Activated CD4-positive, alpha-beta T cell treated with anti-CD3 and anti-CD28 coated beads, Interleukin-2, amount 50 U/mL, for 1 hour (primary cell): ENCODE data around the gene NAA20.

Experiments used
- DNase-seq: peaks from one replicate; pipeline ENCODE4 v3.0.0-alpha.2; 2020

NAA20 gene, protein sequence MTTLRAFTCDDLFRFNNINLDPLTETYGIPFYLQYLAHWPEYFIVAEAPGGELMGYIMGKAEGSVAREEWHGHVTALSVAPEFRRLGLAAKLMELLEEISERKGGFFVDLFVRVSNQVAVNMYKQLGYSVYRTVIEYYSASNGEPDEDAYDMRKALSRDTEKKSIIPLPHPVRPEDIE

DNA sequence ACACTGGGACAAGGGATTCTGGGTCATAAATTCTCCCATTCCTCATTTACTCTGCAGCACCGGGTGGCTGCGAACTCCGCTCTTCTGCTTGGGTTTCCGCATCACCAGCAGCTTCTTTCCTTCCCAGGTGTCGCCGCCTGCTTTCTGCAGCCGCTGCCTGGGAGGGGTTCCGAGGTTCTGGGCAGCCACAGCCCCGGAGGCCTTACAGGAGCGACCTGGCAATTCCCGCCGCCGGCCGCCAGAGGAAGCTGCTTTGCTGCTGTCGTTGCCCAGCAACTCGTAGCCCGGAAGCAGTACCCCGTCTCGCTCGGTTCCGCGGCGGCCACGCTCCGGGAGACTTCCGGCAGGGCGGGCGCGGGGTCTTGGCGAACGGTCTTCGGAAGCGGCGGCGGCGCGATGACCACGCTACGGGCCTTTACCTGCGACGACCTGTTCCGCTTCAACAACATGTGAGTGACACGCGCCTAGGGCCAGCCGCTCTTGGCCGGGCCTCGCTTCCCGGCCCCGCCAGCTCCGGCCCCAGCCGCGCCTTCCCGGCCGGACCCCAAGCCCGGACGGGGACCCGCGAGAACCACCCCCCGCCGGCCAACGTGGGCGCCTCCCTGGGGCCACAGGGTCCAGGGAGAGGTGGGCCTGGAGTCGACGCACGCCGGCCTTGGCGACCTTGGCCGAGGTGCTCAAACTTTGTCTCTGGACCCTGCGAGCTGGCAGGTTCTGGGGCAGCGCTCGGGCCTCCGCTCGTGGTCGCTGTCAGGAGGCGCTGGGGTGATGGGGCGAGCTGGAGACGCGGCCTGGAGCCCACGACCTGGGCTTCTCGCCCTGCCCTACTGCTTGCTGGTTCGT lies at the start of gene NAA20:
NAA20 (plus strand) TSS at position 362 of the 843 bp plus-strand sequence; CDS start at position 397, 35 bp downstream.
- DNase-seq: peak; percentile 90

DNA sequence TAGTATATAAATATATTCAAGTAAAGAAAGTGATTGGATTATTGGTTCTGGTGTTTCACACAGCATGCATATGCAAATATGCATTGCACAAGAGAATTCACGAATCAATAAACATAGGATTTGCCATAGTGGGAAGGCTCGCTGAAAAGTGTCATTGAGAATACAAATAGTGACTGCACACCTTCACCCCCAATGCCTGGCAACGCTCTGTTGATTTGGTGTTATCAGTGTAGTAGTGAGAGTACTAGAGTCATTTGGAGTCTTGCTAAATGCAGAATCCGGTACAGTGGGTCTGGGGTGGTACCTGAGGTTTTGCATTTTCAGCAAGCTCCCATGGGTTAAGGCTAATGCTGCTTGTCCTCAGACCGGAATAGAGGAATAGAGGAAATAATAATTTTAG lies 49.7 kb upstream of the NAA20 start:
- no peak for DNase-seq

DNA sequence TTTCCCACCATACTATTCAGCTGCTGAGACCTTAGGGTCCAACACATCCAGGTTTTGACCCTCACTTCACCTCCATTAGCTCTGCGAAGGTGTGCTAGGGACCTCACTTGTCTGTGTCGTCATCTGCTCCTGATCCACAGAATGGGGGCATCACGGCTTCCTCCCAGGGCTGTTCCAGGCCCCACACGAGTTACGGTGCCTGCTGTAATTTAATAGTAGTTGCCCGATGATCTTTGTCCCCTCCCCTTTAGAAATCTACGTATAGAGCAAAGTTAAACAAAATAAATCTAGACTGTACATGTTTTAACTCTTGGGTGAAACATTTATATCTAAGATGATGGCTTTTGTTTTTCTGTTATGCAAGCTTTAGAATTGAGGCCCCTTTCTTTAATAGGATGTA lies 49.1 kb upstream of the NAA20 start:
- no peak for DNase-seq

DNA sequence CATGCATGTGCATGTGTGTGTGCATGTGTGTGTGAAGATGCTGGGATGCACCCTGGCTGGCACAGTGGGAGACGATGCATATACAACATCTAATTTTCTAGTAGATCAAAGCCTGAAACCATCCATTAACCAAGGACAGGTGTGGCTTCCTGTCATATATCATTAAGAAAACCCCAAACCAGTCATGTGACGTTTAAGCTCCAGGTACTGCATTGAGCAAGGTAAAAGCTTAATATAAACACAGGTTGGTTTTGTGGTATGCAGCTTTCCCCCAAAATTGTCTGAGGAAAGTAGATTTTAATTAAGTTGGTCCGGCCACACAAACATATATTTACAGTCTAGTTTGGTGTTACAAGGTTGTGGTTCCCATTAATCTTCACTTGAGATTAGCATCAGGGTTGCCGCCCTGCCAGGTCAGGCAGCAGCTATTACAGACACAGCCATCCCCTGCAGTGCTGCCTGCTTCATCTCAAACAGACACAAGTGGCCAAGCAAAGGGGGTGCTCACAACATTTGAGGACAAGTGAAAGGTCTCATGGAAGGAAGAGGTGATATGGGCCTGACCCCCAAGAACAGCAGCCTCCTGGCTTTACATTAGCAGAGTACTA lies 48.6 kb upstream of the NAA20 start:
- no peak for DNase-seq

DNA sequence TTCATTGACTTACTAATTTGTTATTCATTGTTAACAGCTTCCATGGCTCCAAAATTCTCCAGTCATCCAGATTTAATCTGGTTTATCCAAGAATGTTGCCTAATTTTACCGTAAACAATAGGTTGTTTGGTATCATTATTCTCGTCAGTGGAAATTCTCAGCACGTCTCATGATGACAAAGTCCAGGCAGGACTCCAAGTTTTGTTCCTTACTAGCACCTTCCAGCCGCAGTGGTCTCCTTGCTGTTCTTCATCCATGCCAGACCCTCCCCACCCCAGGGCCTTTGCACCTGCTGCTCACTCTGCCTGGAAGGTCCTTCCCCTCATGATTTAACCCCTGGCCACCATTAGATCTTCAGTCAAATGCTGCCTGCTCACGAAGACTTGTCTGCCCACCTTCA lies 48.1 kb upstream of the NAA20 start:
- no peak for DNase-seq

DNA sequence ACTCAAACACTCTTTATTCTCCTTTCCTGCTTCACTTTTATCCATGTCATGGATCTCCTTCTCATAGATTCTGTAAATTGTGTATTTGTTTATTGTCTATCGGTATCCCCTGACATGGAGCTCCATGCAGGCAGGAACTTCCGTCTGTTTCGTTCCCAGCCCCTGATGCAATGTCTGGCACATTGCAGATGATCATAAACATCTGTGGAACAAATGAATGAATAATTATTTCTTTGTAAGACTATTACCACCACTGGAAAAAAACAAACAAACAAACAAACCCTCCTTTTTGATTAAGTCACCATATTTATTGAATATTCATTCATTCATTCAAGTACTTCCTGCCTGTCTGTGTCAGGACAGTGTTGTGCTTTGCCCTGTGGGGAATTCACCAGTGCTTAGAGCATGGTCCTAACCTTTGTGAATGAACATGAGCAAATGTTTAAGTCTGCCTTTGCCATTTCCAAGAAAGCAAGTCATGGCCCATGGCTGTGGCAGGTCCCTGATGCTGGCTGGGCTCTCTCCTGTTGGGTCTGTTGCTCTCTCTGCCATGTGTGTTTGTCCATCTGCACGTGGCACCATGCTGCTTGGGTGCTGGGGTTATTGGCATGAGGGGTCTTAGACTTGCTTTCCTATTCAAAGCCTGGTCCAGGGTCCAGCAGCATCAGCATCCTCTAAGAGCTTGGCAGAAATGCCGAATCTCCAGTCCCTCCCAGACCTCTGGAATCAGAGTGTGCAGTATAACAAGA lies 47.5 kb upstream of the NAA20 start:
- no peak for DNase-seq

DNA sequence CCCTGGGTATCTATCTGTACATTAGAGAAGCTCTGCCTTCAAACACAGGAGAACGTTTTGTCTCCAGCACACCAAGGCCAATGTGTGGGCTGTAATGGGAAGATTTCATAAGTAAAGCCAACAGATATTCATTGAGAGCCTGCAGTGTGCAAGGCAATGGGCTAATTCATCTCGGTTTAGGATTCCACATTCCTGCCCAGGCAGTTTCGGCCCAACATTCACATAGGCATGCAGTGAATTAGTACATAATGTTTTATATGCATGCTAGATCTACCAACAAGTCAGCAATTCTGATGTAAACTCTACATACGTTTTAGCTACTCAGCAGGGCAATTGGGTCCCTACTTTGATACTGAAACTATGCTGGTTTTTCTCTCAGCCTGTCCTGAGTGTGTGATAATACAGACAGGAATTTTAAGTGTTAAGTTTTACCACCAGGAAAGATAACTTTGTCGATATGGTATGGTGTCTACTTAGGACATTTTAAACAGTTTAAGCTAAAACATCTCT lies 46.9 kb upstream of the NAA20 start:
- no peak for DNase-seq

DNA sequence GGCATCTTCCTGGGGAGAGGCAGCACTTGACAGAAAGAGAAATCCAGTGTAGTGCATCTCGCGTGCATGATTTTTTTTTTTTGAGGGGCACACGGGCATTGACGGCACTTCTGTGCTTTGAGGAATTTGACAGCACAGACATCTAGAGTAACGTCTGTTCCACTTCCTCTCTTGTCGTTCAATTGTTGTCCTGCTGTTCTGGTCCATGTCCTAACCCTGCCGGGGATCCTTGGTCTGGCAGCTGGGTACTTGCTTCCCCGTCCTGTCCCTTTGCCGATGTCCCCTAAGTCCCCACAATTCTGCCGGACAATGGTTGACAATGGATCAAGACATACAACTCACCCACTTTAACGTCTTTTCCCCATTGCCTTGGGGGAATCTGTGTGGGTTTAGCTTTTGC lies 46.0 kb upstream of the NAA20 start:
- no peak for DNase-seq

DNA sequence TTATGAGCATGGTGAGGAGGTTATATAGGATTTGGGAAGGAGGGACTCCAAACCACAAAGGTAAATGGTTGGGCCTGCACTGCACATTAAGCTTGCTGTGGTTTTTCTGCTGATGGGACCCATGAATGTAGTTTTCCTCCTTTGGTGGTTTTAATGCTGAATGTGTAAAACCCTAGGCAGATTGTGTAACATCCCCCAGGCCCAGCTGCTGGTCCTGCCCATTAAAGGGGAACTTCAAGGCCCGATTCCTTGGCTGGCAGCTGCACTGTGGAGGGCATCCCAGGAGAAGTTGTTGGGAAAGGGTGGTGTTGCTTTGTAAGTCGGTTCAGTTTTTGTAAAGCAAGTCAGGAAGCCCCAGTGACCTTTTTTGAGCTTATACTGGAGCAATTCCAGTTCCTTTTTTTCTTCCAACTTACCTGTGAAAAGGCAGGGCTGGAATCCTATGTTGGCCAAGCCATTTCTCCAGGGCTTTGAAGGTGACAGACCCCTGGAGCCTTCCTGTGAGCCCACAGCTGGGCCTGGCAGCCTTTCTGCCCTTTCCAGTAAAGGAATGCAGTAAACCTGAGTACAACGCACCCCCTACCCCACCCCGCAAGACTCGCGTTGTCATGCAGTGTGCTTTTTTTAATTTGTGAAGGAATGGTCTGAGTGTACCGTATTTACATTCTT lies 43.1 kb upstream of the NAA20 start:
- no peak for DNase-seq

DNA sequence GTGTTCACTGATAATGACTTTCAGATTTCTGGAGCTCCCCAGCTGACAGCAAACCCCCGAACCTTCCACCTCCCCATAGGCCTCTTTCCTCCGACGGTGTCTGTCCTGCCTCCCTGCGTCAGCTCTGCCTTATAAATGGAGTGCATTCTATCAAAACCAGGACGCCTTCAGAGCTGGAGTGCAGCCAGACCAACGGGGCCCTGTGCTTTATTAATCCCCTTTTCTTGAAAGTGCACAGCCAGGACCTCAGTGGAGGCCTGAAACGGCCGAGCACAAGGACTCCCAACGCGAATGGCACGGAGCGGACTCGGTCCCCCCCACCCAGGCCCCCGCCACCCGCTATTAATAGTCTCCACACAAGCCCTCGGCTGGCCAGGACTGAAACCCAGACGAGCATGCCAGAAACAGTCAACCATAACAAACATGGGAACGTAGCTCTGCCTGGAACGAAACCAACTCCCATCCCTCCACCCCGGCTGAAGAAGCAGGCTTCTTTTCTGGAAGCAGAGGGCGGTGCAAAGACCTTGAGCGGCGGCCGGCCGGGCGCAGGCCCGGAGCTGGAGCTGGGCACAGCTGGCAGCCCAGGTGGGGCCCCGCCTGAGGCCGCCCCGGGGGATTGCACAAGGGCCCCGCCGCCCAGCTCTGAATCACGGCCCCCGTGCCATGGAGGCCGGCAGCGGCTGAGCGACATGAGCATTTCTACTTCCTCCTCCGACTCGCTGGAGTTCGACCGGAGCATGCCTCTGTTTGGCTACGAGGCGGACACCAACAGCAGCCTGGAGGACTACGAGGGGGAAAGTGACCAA lies 42.3 kb upstream of the NAA20 start:
- no peak for DNase-seq

DNA sequence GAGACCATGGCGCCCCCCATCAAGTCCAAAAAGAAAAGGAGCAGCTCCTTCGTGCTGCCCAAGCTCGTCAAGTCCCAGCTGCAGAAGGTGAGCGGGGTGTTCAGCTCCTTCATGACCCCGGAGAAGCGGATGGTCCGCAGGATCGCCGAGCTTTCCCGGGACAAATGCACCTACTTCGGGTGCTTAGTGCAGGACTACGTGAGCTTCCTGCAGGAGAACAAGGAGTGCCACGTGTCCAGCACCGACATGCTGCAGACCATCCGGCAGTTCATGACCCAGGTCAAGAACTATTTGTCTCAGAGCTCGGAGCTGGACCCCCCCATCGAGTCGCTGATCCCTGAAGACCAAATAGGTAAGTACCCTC lies 41.7 kb upstream of the NAA20 start:
- no peak for DNase-seq

DNA sequence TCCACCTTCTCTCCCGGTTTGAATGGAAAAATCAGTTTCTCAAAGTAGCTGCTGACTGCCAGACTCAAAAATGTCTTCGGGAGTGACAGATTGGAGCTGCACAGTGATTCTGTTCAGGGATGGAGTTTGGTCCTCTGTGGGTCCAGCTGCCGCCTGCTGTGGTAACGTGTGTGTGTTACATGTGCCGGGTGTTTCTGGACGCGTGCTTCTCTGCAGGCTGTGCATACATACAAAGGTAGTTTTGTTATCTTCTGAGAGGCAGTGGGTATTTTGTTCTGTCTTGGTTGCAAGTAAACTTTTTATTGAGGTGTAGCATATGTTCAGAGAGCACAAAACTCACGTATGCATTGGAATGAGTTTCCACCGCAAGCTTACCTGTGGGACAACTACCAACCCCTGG lies 41.3 kb upstream of the NAA20 start:
- DNase-seq: no peak

DNA sequence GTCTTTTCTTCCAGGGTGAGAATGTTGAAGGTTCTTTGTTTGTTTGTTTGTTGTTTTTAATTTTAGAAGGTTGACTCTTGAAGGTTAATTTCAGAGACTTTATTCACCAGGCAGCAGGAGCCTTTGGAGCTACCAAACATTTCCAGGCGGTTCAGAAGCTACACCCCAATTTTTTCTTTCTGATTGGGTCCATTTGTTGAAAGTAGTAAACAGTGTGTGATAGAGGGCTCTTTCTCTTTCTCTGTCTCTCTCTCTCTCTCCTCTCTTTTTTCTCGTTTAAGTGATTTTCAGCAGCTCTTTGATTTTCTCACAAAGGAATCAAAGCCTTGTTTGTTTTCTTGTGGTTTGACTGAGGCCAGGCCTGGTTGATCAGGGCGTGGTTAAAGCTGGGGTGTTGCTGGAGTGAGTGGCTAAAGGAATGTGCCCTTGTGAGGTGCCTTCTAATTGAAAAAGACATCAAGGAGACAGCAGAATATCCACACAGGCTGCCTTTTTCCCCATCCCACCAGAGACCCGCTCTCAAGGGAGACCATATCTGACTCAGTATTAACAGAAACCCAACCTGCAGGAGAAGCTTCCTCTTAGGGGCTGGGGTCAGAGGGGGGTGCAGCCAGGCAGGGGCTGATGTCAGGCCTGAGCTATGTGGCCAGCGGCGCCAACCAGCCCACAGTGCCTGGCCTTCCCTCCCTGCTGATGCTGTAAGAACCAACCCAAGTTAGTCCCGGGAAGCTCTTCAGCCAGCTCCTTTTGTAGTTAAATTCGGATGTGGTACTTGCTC lies 40.4 kb upstream of the NAA20 start:
- no peak for DNase-seq

DNA sequence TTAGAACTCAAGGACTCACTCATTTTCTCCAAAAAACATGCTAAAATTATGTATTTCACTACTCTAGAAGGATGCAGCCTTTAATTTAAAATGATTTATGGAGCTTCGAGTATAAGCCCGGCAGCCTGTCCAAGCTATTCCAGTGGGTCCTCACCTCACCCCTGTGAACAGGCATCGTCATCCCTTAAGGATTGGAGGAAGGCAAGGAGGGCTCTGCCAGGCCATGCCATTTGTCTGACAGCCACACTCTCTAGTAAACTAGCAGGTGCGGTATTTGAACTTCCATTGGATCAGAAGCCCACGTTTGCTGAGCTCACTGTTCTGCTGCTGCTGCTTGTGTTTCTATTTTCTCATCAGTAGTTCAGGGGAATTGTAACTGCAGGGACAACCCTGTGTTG lies 39.8 kb upstream of the NAA20 start:
- no peak for DNase-seq

DNA sequence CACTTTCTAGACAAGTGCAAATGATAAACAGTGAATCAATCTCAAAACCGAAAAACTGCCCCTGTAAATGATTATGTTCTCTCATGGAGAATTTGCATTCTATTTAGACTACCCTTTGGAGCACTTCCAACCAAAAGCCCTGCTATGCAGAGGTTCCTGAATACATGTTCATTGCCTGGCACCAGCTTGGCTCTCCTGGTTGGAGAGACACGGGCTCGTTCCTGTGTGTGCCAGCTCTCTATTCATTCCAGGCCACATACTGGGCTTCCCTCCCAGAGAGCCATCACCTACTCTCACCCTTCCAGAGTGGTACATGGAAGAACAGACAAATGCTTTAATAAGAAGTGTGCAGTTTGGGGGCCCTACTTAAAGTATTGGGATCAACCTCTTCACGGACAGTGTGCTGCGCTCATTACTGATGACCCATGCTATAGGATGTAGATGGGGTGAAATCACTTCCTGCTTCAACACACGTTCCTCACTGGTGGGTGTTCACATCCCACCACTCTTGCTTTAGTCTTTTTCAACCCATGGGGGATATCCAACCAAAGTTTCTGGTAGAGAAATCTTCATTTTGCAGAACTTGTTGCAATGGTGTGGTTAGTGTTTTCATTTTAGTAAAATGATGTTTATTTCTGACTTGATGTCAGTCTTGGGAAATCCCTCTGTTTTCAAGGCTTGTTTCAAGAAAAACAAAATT lies 38.5 kb upstream of the NAA20 start:
- no peak for DNase-seq

DNA sequence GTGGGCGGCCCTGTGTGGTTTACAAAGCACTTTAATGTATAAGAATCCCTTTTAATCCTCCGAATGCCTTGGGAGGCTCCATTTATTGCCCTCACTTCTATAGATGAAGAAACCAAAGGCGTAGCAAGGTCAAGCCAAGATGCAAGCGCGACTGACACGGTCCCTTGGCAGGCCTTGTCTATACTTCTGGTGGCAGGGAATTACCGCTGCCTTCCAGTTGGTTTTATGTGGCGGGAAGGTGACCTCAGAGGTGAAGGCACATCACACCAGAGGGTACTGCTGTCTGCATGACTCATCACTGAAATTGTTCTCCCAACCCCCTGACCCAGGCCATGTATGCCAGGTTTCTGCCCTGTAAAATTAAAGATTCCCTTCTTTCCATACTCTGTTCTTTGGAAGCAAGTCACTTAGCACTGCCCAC lies 36.1 kb upstream of the NAA20 start:
- DNase-seq: no peak

DNA sequence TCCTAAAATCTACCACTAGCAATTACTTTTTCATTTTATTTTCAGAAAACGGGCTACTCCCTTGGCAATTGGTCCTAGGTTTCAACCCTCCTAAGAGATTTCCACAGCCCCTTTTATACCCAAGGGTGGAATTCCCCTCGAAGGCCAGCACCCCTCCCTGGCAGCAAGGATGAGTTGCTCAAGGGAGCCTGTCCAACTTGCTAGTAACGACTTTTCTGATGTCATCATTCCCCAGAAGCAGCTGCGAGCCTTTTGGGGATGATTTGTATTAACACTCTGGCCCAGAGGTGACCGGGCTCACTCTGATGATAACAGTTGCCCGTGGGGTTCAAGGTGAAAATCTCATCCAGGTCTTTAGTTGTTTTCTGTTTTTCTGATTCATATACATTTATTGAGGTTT lies 30.7 kb upstream of the NAA20 start:
- DNase-seq: no peak

DNA sequence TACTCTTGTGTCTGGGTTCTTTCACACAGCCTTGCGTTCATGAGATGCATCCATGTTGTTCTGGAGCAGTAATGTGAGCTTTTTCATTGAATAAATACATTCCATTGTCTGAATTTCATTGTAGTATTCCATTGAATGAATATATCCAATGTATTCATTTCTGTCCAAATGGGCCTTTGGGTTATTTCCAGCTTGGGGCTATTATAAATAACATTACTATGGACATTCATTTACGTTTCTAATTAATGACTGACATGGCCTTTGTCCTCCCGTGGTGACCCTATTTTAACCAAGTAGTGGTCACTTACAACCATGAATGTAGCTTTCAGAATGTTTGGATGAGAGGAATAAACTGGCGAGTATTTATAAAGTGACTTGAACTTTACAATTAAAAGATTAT lies 30.1 kb upstream of the NAA20 start:
- DNase-seq: no peak

DNA sequence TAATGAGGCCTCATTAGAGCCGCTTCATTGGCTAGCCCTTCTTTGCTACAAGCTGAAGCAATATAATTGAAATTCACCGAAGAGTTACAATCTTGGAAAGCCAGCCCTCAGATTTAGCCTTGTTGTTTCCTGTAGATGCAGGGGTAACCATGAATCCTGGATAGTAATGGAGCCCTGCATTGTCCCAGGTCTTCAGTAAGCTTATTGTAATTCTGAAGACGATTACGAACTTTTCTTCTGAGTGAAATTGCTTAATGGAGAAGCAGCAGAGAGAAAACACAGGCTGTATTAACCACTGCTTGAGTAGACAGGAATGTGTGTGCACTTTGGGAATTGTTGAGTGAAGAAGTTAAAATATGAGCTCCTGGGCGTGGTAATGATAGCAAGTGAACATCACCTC lies 26.3 kb upstream of the NAA20 start:
- DNase-seq: no peak

DNA sequence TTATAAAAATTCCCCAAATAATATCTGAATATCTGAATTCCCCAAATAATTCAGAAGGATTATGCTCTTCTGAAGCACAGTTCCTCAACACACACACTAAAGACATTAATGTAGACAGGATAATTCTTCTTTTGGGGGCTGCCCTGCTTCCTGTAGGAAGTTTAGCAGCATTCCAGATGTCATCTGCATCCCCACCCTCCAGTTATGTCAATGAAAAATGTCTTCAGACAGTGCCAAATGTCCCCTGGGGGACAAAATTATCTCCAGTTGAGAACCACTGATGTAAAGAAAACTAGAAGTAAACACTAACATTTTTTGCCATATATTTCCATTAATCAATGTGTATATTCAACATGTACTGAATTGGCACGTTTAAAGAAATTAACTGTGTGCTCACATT lies 25.9 kb upstream of the NAA20 start:
- DNase-seq: no peak

DNA sequence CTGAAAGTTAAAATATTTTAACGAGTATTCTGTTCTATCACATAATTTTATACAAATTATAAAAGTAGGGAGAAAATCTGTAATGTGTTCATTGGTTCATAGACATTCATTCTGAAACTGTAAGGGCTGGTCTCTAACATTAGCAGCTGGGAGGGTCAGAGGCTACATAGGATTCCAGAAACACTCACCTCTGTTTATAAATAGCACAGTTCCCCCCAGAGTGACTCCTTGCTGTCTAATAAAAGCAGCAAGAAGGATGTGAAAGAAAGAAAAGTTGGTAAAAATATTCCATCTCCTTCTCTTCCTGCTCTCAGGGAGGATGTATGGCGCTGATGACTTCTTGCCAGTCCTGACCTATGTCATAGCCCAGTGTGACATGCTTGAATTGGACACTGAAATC lies 25.3 kb upstream of the NAA20 start:
- DNase-seq: no peak
